Muscle layer of duodenum (tissue), 2 donors: ENCODE data around the gene GPR89A.
"Not testable (repeated sequence)": the region's sequence is repeated elsewhere in the genome, so short reads cannot be mapped to it uniquely, and the experiment has no call there.

ENCODE experiments used
- H3K27ac ChIP-seq: one replicate; pipeline ENCODE4 v1.7.0; 2013; ENCODE audit warnings: mild to moderate bottlenecking, low read length
- H3K27me3 ChIP-seq: one replicate; pipeline ENCODE4 v1.7.0; 2013; ENCODE audit warnings: low read depth, mild to moderate bottlenecking, control low read depth, low read length
- H3K36me3 ChIP-seq, 2 donors: one replicate each; pipeline ENCODE4 v1.7.0; 2013; ENCODE audit warnings: low read length in 2 of 2, control low read depth in 1 of 2, mild to moderate bottlenecking in 1 of 2; ENCODE audit not compliant: insufficient read depth in 2 of 2, control insufficient read depth in 1 of 2
- H3K4me1 ChIP-seq, 2 donors: one replicate each; pipeline ENCODE4 v1.7.0; 2013; ENCODE audit warnings: low read length in 2 of 2, mild to moderate bottlenecking in 2 of 2, control low read depth in 1 of 2, moderate library complexity in 1 of 2; ENCODE audit not compliant: insufficient read depth in 2 of 2, control insufficient read depth in 1 of 2
- H3K4me3 ChIP-seq, 2 donors: one replicate each; pipeline ENCODE4 v1.7.0; 2013; ENCODE audit warnings: low read length in 2 of 2, low read depth in 1 of 2, mild to moderate bottlenecking in 1 of 2
- H3K9me3 ChIP-seq, 2 donors: one replicate each; pipeline ENCODE4 v1.7.0; 2013; ENCODE audit warnings: low read length in 2 of 2, control low read depth in 1 of 2, mild to moderate bottlenecking in 1 of 2; ENCODE audit not compliant: control insufficient read depth in 1 of 2
- donor health status: healthy.

GPR89A gene

GRCh38 chr1:145607833-145608733 is at the start of gene GPR89A:
TSS of gene GPR89A (plus strand) at chr1:145607988. CDS start at chr1:145608134, 146 bp downstream.
- peak within 1 kb of the TSS; percentile 48 to 73 for H3K4me3 ChIP-seq

DNA sequence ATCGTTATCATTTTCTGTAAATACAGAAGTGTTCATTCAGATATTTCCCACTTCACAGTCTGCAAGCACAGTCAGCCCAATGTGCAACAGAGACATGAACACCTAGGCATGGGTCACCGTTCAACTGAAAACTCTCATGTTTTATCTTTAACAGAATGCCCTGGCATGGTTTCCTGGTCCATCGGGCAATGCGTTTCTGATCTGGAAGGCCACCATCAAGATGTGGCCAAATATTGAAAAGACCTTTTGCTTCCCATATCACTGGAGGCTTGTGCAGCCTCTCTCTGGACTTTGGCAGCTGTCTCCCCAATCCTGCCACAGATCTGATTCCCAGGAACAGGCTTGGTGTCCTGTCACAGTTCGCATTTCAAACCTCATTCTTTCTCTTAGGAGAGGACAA is 21.0 kb upstream of the GPR89A start:
- H3K36me3 ChIP-seq, H3K27me3 ChIP-seq, H3K27ac ChIP-seq, H3K9me3 ChIP-seq, H3K4me1 ChIP-seq, H3K4me3 ChIP-seq: not testable (repeated sequence)

More at GRCh38 chr1:145607833-145608733, at the start of gene GPR89A:
- H3K36me3 ChIP-seq, H3K27ac ChIP-seq, H3K9me3 ChIP-seq, H3K4me1 ChIP-seq, H3K27me3 ChIP-seq: not testable (repeated sequence)

DNA sequence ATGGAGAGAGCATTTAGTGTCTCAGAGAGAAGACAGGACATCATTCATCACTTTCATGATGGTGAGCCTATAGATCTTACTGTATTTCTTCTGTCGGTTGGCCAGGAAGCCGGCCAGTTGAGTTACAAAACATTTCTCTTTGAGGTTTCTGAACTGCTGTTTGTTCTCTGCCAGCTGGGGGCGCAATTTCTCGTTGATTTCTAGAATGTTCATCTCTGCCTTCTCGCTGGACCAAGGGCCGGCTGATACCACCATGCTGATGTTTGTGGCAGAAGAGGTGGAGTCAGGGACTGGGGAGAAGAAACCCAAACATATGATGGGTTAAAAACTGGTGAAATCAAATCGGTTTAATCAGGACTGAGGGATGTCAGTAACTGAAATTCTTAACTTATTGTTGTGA is 17.0 kb upstream of the GPR89A start:
- H3K4me3 ChIP-seq, H3K4me1 ChIP-seq, H3K9me3 ChIP-seq, H3K36me3 ChIP-seq, H3K27ac ChIP-seq, H3K27me3 ChIP-seq: not testable (repeated sequence)

DNA sequence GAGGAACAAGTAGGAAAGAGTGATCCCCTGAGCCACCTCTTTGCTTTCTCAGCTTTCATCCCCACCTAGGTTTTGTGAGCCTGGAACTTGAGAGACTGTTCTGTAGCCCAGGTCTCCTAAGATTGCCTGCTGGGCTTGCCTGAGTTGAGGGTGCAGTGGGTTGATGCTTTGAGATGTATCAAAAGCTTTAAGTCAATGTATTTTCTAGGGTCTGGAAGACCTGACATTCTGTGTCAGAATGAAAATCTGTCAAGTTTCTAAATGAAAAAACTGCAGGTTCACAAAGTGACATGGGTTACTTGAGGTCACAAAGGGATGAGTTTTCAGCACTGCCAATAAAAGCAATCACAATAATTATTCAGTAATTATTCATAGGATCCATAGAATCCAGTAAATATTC is 15.4 kb upstream of the GPR89A start:
- not testable (repeated sequence) for H3K27ac ChIP-seq, H3K4me3 ChIP-seq, H3K36me3 ChIP-seq, H3K9me3 ChIP-seq, H3K4me1 ChIP-seq, H3K27me3 ChIP-seq

DNA sequence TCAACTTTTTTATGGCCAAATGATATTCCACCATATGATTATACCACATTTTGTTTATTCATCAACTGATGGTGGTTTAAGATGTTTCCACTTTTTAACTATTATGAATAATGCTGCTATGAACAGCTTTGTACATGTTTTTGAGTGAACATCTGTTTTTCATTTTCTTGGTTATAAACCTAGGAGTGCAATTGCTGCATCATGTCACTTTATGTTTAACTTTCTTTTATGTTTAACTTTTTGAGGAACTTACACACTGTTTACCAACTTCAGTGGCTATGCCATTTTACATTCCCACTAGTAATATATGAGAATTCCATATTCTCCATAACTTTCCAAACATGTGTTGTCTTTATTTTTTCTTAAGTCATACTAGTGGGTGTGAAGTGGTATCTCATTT is 12.4 kb upstream of the GPR89A start:
- not testable (repeated sequence) for H3K9me3 ChIP-seq, H3K27ac ChIP-seq, H3K36me3 ChIP-seq, H3K27me3 ChIP-seq, H3K4me3 ChIP-seq, H3K4me1 ChIP-seq

GRCh38 chr1:145596236-145596635 is 11.6 kb upstream of the GPR89A start:
- not testable (repeated sequence) for H3K9me3 ChIP-seq, H3K27ac ChIP-seq, H3K36me3 ChIP-seq, H3K4me1 ChIP-seq, H3K4me3 ChIP-seq, H3K27me3 ChIP-seq

- H3K9me3 ChIP-seq, H3K4me3 ChIP-seq, H3K27ac ChIP-seq, H3K27me3 ChIP-seq, H3K36me3 ChIP-seq, H3K4me1 ChIP-seq: not testable (repeated sequence)
Observed at GRCh38 chr1:145599426-145599825, 8.4 kb upstream of the GPR89A start.

GRCh38 chr1:145601593-145601992 is 6.2 kb upstream of the GPR89A start:
- no peaks in the 10 kb centered on the region for H3K9me3 ChIP-seq
- H3K27me3 ChIP-seq = no peaks in the 10 kb centered on the region
- no peaks in the 10 kb centered on the region for H3K36me3 ChIP-seq
- no peak overlapping the region for H3K27ac ChIP-seq
- no peak overlapping the region for H3K4me3 ChIP-seq
- H3K4me1 ChIP-seq = no peaks in the 10 kb centered on the region

DNA sequence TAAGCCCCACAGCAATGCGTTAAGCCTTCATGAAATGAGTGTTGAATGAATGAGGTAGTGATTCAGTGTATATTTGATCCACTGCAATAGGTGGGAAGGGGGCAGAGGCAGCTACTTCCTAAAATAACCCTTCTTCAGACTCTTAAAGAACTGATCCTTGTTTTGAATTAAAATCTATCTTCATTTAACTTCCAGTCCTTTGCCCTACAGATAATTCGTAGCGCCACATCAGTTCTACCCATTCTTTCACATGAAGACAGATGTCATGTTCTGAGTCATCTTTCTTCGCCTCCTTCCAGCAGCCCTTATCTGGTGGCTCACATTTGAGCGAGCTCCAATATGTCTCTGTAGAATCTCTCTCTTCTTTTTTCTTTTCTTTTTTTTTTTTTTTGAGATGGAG is 948 bp upstream of the GPR89A start:
- H3K4me3 ChIP-seq, H3K27ac ChIP-seq, H3K9me3 ChIP-seq, H3K27me3 ChIP-seq, H3K36me3 ChIP-seq, H3K4me1 ChIP-seq: not testable (repeated sequence)

GRCh38 chr1:145607289-145607688 is 499 bp upstream of the GPR89A start:
- not testable (repeated sequence) for H3K27ac ChIP-seq, H3K4me3 ChIP-seq, H3K4me1 ChIP-seq

GRCh38 chr1:145610744-145611143 is 3.0 kb downstream of the GPR89A start:
- not testable (repeated sequence) for H3K4me3 ChIP-seq, H3K27me3 ChIP-seq, H3K36me3 ChIP-seq, H3K9me3 ChIP-seq, H3K4me1 ChIP-seq, H3K27ac ChIP-seq

More at GRCh38 chr1:145607289-145607688, 499 bp upstream of the GPR89A start:
- not testable (repeated sequence) for H3K9me3 ChIP-seq, H3K27me3 ChIP-seq, H3K36me3 ChIP-seq

- H3K4me1 ChIP-seq, H3K27ac ChIP-seq, H3K9me3 ChIP-seq, H3K27me3 ChIP-seq, H3K36me3 ChIP-seq, H3K4me3 ChIP-seq: not testable (repeated sequence)
Observed at GRCh38 chr1:145620073-145620472, 12.3 kb downstream of the GPR89A start.
